Caki2 (cell line): ENCODE measurements around the gene BCL10. TPM values are rescaled to one million over a fixed set of nuclear protein-coding genes. Genes with fewer than 3 reads are reported as not detected.

Experiments used
- DNase-seq: peaks from one replicate; pipeline ENCODE4 v3.0.0-alpha.2; 2015; ENCODE audit warnings: low read depth
- in situ Hi-C: cut with HindIII; loops from 2 replicates; pipeline ENCODE4 v1.10.0; 2016; ENCODE audit warnings: low sequenced_read_pairs, low pct_unique_long_range_greater_than_20kb, mixed read lengths
- total RNA-seq: library from RNA; depleted of rRNA; stranded (reverse); fragments of >200 nt; shearing (Covaris generic); gene quantifications from 2 replicates; pipeline ENCODE4 v1.2.3, GENCODE V29; 2014; ENCODE audit warnings: low replicate concordance; rRNA removed

BCL10 gene
- total RNA-seq = 7.4 and 11.3 TPM in 2 replicates

DNA sequence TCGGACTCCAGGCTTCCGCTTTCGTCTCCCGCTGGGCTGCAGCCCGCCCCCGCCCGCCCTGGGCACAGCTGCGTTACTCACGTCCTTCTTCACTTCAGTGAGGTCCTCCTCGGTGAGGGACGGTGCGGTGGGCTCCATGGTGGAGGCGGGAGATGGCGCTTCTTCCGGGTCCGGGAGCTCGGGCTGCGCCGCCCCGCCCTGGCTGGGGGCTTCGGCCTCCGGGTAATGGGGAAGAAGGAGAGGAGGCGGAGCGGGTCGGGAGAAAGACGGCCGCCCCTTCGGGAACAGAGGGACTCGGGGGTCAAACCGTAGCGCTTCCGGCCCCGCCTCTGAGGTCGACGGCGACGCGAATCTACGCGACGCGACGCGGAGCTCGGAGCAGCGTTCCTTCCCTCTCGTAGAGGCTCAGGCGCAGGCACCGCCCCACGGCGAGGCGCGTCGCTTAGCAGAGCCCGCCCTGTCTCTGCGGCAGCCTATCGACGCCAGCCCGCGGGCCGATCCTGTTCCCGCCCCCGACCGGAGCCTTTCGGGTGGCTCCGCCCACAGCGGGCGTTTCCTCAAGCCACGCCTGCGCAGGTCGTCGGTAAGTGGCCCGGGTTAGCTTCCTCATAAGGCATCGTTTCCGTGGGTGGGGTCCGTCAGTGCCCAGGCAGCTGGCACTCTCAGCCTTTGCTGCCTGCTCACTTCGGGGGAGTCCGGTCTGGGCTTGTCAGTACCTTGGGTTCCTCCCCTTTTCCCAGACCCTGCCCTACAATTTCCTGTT is at the start of gene BCL10:
BCL10 (minus strand) TSS at position 418 of the 763 bp plus-strand sequence; CDS start at position 138, 280 bp downstream.
- peak; percentile 99 for DNase-seq
- in situ Hi-C loops = no loop called here

DNA sequence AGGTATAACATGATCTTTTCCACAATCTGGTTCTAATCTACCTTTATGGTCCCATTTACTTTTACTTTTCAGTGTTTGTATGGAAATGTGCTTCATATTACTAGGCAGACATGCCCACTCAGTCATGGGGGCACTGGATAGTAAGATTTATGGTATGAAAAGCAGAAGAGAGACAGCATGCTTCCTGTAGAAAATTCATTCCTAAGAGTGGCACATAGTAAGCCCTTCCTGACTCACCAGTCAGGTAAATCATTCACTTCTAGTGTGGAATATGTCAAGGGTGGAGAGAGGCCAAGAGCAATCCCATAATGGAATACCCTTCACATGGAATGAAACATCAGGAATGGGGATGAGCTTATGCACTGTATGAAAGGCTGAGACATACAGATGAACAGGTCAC is 49.5 kb upstream of the BCL10 start:
- in situ Hi-C loops = no loop called here
- DNase-seq = peak; percentile 87

- in situ Hi-C loops = loop anchor here (25.0 kb wide), 1 partner anchor 389 kb away; the partner anchor contains the start of gene ZNHIT6
- DNase-seq = no peak
These were observed 47.3 kb upstream of the BCL10 start for GRCh38 chr1:85323770-85324169.

DNA sequence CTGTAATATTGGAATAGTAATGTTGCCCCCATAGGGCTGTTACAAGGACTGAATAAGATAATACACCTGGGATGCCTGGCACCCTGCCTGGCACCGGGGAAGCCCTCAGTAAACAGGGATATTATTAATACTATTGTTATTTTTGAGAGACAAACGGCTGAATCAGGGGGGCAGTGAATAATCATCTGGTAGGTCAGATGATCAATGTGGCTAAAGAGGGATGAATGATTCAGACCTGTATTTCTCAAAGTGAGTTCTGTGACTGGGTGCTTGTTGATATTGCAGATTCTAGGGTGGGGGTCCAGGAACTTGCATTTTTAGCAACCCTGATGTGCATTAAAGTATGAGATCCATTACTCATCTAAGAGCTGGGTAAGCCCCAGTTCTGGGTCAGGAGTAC is 46.2 kb upstream of the BCL10 start:
- DNase-seq = no peak
- in situ Hi-C loops = loop anchor here (25.0 kb wide), 1 partner anchor 390 kb away; the partner anchor contains the start of gene ZNHIT6

DNA sequence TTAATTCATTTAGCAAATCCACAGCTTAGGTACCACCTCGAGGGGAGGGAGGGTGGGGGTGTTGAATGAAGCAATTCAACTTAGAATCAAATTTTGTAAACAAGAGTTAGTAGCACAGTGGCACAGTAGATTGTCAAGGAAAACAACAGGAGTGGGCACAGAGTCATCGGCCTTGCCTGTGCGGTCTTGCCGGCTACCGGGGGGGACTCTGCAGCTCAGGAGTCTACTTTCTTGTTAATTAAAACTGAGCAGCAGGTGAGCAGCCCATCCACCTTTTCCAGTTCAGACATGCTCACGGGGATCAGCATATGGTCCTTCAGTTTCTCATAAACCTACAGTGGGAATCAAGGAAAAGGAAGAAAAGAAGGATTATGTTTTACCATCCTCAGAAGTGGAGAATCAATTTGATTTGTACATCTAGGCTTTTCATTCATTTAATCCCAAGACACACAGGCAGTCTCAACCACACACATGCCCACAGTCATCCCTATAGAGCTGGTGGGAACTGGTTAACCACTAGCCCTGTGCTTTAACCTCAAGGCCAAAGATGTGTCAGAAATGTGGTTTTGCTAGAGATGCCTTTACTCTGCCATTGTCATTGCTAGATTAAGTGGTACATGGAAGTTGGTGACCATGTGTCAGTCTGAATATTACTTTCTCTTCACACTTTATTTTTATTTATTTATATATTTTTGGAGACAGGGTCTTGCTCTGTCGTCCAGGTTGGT is 45.0 kb upstream of the BCL10 start:
- no peak for DNase-seq
- in situ Hi-C loops = loop anchor here (25.0 kb wide), 1 partner anchor 391 kb away; the partner anchor contains the start of gene ZNHIT6

- in situ Hi-C loops = loop anchor here (25.0 kb wide), 1 partner anchor 392 kb away; the partner anchor contains the start of gene ZNHIT6
- DNase-seq = peak; percentile 33
These were observed 44.1 kb upstream of the BCL10 start for GRCh38 chr1:85320371-85321131.

DNA sequence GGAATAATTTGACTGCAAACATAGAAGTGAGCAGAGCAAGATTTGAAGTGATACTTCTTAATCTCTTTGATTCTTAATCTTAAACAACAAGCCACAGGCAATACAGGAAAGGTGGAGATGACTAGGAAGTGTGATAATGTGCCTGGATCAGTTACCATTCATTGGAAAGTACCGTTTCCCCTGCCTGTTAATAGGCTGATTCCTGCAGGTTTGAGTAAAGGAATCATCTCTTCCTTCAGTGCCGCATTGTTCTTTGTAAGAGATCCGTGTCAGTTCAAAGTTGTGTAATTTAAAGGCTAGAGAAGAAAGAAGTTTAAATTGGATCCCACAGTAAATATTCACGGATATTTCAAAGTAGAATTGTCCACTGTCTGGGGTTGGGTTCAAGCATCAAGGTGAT is 43.5 kb upstream of the BCL10 start:
- no peak for DNase-seq
- in situ Hi-C loops = loop anchor here (25.0 kb wide), 1 partner anchor 392 kb away; the partner anchor contains the start of gene ZNHIT6

DNA sequence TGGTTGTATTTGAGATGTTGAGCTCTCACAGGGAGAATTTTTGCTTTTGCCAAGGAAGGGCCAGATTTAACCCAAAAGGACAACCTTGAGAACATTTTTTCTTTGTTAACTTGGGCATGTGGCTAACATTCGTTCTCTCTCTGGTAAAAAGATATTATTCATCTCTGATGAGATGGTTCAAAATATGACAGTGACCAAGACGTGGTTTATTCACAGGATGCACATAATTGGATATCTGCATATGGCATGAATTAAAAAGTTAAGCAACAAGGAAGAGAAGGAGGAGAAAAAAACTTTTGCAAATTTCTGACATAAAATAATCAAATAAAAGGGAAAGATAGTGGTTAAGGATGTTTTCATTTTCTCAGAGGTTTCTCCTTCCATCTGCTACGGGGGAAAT is 43.1 kb upstream of the BCL10 start:
- in situ Hi-C loops = loop anchor here (25.0 kb wide), 1 partner anchor 393 kb away; the partner anchor contains the start of gene ZNHIT6
- DNase-seq = no peak

GRCh38 chr1:85318217-85318616 is 41.8 kb upstream of the BCL10 start:
- DNase-seq = no peak

DNA sequence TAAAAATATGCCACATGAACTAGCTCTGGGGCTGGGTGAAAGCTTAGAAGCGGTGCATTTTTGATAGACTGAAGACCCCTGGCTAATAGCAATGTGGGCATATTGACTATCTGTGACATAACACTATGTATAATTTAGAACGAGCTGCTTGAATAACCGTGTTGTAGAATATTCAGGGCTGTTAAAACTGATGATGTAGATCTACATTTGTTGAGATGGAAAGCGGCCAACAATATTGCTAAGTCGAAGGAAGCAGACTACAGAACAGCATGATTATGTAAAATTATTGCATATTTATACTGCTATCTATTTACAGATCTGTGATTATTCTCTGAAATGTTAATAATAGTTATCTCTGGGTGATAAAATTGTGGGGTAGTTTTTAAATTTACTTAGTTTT is 41.1 kb upstream of the BCL10 start:
- DNase-seq = no peak
- in situ Hi-C loops = loop anchor here (25.0 kb wide), 1 partner anchor 395 kb away; the partner anchor contains the start of gene ZNHIT6

More at GRCh38 chr1:85318217-85318616, 41.8 kb upstream of the BCL10 start:
- in situ Hi-C loops = loop anchor here (25.0 kb wide), 1 partner anchor 394 kb away; the partner anchor contains the start of gene ZNHIT6

DNA sequence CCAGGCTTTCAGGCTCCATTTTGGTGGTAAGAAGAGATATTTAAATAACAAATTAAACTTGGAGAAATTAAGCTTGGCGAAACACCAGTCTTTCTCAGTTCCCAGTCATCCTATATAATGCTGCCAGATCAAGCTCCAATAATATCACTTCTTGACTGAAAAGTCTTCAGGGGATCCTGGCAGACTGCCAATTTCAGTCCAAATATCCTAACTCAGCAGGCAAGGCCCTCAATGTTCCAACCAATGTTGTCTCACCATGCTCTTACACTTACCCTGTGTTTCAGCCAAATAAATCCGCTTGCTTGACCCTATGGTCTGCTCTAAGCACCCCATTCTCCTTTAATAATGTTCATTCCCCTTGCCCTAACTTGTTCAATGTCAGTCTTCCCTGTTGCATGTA is 39.9 kb upstream of the BCL10 start:
- in situ Hi-C loops = loop anchor here (25.0 kb wide), 1 partner anchor 396 kb away; the partner anchor contains the start of gene ZNHIT6
- no peak for DNase-seq

GRCh38 chr1:85315789-85316188 is 39.4 kb upstream of the BCL10 start:
- no peak for DNase-seq
- in situ Hi-C loops = loop anchor here (25.0 kb wide), 1 partner anchor 397 kb away; the partner anchor contains the start of gene ZNHIT6

DNA sequence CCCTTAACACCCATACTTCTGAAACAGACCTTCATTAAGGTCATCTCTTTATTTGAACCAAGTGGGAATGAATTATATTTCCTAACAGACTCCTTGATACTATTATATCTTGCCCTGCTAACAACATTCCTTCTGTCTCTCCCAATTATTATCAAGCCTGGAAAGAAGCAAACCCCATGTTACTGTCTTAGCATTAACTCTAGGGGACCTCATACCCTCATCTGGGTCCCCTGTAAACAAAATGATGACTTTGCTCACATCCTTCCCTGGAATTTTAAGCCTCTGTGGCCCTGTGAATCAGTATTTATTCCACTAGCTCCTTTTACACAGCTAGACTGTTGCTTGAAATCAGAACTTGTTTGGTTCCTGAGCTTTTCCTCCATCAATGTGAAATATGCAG is 38.3 kb upstream of the BCL10 start:
- no peak for DNase-seq
- in situ Hi-C loops = loop anchor here (25.0 kb wide), 1 partner anchor 398 kb away; the partner anchor contains the start of gene ZNHIT6

- DNase-seq = no peak
- in situ Hi-C loops = loop anchor here (25.0 kb wide), 1 partner anchor 398 kb away; the partner anchor contains the start of gene ZNHIT6
These were observed 37.7 kb upstream of the BCL10 start for GRCh38 chr1:85313888-85314696.

GRCh38 chr1:85311818-85312217 is 35.4 kb upstream of the BCL10 start:
- in situ Hi-C loops = loop anchor here (25.0 kb wide), 1 partner anchor 400 kb away; the partner anchor contains the start of gene ZNHIT6
- DNase-seq = no peak

GRCh38 chr1:85308833-85309350 is 32.5 kb upstream of the BCL10 start:
- in situ Hi-C loops = loop anchor here (25.0 kb wide), 1 partner anchor 403 kb away; the partner anchor contains the start of gene ZNHIT6
- DNase-seq = no peak
